Limb (tissue), 2 donors: ENCODE measurements around the gene FST.
A peak's percentile ranks its signal among the peaks of the same experiment; 100 is the strongest.

Source experiments
- DNase-seq, 2 donors: peaks; one replicate each; pipeline ENCODE4 v3.0.0-alpha.2; 2016; ENCODE audit errors: extremely low spot score in 2 of 2

The FST gene, protein sequence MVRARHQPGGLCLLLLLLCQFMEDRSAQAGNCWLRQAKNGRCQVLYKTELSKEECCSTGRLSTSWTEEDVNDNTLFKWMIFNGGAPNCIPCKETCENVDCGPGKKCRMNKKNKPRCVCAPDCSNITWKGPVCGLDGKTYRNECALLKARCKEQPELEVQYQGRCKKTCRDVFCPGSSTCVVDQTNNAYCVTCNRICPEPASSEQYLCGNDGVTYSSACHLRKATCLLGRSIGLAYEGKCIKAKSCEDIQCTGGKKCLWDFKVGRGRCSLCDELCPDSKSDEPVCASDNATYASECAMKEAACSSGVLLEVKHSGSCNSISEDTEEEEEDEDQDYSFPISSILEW

DNA sequence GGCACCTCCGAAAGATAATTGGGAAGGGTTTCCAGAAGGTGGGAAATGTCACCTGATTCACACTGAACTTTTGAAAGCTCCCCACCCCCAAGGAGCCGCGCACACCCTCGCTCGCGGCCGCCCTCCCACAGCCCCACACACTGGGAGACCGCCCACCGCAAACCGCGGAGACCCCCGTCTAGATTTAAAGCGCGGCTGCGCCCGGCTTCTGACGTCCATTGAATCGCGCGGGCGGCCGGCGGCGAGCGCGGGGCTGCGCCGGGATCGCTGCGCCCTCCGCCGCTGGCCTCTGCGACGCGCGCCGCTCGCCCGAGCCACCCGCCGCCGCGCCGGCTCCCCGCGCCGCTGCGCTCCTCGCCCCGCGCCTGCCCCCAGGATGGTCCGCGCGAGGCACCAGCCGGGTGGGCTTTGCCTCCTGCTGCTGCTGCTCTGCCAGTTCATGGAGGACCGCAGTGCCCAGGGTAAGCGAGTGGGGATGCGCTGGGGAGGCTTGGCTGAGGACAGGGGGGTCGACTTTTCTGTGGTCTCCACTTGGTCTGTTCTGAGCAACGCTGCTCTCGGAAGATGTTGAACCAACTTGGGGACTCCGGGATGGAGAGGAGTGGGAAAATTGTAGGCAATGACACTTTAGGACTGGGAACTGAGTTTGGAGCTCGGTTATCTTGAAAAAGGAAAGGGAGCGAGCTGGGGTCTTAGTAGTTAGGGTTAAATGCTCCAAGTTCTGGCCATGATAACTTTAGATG lies at the start of gene FST:
Gene FST, plus strand, starts transcription at position 214 of the 743 bp plus-strand sequence. Its CDS starts 163 bp downstream, at position 377.
- peak; percentile 30 to 80 for DNase-seq

- no peak for DNase-seq
These were observed 48.8 kb upstream of the FST start for GRCh38 chr5:53431665-53432064.

DNA sequence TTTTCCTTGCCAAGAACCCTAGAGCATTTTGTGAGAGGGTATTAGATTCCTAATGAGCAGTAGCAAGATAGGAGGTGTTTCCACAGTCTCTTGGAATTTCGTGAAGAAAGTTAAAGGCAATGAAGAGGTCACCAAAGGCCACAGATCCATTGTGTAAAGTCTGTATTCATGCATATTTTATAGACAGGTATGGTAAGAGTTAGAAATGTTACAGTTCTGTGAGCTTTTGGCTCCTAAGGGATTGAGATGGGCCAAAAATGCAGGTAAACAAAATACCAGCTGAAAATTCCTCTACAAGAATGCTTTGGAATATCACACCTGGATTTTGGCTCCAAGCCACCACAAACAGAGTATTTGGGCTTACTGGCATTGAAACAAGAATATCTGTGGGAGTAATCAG lies 47.4 kb upstream of the FST start:
- no peak for DNase-seq

- no peak for DNase-seq
These were observed 45.9 kb upstream of the FST start for GRCh38 chr5:53434541-53434940.

GRCh38 chr5:53436480-53437191 lies 43.8 kb upstream of the FST start:
- DNase-seq = no peak

DNA sequence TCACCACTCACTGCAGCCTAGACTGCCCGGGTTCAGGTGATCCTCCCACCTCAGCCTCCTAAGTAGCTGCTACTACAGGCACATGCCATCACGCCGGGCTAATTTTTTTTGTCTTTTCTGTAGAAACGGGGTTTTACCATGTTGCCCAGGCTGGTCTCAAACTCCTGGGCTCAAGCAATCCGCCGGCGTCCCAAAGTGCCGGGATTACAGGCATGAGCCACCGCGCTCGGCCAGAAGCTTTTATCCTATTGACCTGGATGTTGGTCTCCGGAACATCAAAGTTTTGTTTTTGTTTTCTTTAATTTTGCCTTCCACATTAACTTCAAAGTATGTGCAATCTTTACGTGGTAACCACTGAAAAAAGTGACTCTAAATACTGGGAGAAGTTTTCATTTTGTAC lies 42.4 kb upstream of the FST start:
- DNase-seq = no peak

DNA sequence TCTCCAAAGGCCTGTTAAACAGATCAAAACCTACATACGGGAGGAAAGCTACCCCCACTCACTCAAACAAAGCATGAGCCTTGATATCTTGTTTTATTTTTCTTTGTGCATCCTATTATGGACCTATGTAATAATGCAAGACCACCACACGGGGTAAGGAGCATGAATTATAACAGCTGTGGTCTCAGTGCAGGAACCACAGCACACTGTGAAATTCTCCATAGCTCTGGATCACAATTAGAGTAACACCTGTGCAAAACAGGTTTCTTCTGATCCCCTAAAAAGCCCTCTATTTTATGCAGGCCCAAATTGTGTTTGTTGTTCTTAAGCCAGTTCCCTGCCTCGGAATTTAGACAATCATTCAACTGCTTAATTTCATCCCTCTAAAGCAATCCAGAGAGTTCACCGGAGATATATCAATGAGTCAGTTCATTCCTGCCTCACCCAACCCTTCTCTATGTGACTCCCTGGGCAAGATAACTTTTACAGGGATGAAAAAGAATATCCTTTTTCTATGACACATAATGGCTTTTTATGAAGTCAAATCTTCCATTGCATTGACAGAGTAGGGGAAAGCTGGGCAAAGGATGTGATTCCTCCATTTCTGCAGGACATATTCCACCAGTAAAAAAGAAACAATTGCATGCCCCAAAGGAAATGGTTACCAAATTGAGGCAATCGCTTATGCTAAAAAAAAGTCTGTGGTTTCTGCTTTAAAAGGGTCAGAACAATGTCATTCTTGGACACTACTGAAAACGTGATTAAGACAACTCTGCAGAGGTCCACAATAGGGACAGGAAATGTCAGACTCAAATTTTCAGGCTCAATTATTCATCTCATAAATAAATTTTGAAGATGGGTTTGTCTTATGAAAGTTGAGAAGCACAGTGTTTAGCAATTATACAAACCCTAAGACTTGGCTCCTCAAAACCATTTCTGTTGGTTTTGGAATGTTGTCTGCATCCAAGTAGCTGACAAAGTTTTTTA lies 41.6 kb upstream of the FST start:
- no peak for DNase-seq

GRCh38 chr5:53442961-53443360 lies 37.5 kb upstream of the FST start:
- DNase-seq = no peak

DNA sequence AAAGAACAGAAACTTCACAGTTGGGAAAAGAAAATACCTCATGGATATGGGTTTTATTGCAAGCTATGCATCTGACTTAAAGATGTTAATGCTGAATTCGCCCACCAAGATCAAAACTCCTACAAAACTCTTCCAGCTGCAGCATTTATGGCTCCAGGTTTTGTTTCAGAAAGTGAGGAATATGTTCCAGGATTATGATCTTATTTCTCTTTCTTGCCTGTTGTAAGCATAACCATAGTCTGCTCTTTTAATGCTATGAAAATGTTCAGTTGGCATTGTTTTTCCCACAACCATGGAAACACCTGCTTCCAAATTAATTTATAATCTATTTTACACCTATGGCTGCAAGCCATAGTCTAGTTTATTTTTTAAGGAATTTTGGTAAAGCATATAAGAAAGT lies 34.9 kb upstream of the FST start:
- peak in 1 of 2 donors; percentile 43 for DNase-seq

GRCh38 chr5:53446908-53447307 lies 33.5 kb upstream of the FST start:
- DNase-seq = no peak

DNA sequence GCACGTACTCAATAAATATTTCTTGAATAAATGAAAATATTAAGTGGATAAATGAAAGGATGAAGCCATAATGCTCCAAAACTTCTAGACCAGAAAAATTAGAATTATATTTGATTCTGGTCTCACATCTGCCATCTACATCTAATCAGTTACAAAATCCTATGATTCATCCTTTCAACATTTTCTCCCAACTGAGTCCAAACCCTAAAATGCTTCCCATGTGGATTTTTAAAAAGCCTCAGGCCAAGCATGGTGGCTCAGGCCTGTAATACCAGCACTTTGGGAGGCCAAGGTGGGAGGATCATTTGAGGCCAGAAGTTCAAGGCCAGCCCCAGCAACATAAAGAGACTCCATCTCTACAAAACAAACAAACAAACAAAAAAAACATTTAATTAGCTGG lies 31.6 kb upstream of the FST start:
- DNase-seq = no peak

- DNase-seq = no peak
These were observed 26.3 kb upstream of the FST start for GRCh38 chr5:53453898-53454718.

GRCh38 chr5:53454719-53455000 lies 25.8 kb upstream of the FST start:
- DNase-seq = no peak

GRCh38 chr5:53456366-53456765 lies 24.1 kb upstream of the FST start:
- DNase-seq = no peak

- no peak for DNase-seq
These were observed 16.4 kb upstream of the FST start for GRCh38 chr5:53463909-53464621.

DNA sequence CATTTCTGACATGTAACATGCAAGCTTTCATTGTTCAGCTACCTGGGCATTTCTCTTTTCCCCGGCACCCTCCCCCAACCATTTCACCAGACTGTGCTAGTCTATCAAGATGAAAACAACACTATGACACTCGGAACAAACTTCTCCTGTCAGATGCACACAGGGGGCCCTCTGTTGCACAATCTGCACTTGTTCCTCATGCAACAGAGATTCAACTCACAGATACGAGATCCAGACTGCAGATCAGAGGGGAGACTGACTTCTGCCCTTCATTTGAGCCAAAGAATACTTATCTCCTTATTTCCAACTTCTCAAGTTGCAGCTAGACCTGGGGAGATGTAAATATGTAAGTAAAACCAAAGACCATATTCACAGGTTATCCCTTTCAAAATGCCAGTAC lies 15.7 kb upstream of the FST start:
- no peak for DNase-seq

GRCh38 chr5:53469946-53470687 lies 10.3 kb upstream of the FST start:
- DNase-seq = no peak

- no peak for DNase-seq
These were observed 8.2 kb upstream of the FST start for GRCh38 chr5:53472279-53472678.
